ENCODE measurements around the gene USP31. TPM values are rescaled to one million over a fixed set of nuclear protein-coding genes. Genes with fewer than 3 reads are reported as not detected.

USP31 gene
- total RNA-seq, 1 experiment from 2014 or later, result 16.1 TPM

DNA sequence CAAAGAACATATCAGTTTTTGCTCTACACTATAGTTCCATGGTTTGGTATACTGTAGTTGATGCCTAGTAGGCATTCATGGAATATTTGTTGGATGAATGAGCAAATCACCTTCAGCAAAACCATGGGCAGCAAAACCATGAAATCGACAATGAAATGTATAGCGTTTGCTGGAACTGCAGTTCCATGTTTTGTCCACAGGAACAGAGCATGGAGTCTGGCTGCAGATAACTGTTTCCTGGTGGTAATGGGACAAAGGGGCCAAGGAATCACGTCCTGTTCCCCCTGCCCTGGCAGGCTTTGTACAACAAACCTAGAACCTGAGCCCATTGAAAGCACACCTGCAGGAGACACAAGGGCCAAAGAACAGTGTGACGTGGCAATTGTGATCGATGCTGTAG is 101.1 kb downstream of the USP31 start:
- Histone ChIP-seq H3K9ac (ENCODE audit: extremely low read depth, insufficient read length, low read length) (no peak overlapping the region), H3K14ac (ENCODE audit: insufficient read depth, low read length) (no peak overlapping the region), H3K56ac (ENCODE audit: insufficient read length, low read depth, low read length) (no peak overlapping the region), H2BK120ac (ENCODE audit: low read depth, low read length, poor library complexity, severe bottlenecking) (no peak overlapping the region), H3K4me1 (ENCODE audit: insufficient read depth, low read length) (no peaks in the 10 kb centered on the region), H2AFZ (ENCODE audit: low read length) (no peak overlapping the region), H3K4ac (ENCODE audit: low read depth, low read length) (no peak overlapping the region), H2BK20ac (ENCODE audit: low read depth, low read length, poor library complexity, severe bottlenecking) (no peak overlapping the region), H2BK15ac (ENCODE audit: low read depth, low read length) (no peak overlapping the region), H3K23ac (ENCODE audit: insufficient read length, low read depth, low read length) (no peak overlapping the region), H2BK12ac (ENCODE audit: insufficient read length, low read depth, low read length) (no peak overlapping the region), H4K91ac (ENCODE audit: insufficient read length, low read depth, low read length) (no peak overlapping the region), H3K27ac (ENCODE audit: insufficient read length, low read depth, low read length) (no peak overlapping the region), H4K5ac (ENCODE audit: insufficient read length, low read depth, low read length) (no peak overlapping the region), H3K18ac (ENCODE audit: insufficient read length, low read depth, low read length) (no peak overlapping the region), H2BK5ac (ENCODE audit: insufficient read length, low read length) (no peak overlapping the region), H3K4me2 (ENCODE audit: insufficient read depth, insufficient read length, low read length) (no peak overlapping the region), H4K8ac (replicated peaks; ENCODE audit: insufficient read length, low read depth, low read length) (no peak overlapping the region), H2AK5ac (ENCODE audit: insufficient read length, low read length) (no peak overlapping the region), H4K20me1 (ENCODE audit: control insufficient read depth, insufficient read depth, insufficient read length) (no peaks in the 10 kb centered on the region), H3K79me2 (ENCODE audit: insufficient read depth, low read length) (no peaks in the 10 kb centered on the region), H3T11ph (ENCODE audit: low read length) (no peak overlapping the region), H3K27me3 (ENCODE audit: insufficient read depth, low read length) (no peaks in the 10 kb centered on the region), H3K79me1 (ENCODE audit: insufficient read depth, low read depth, low read length, poor library complexity, severe bottlenecking) (no peaks in the 10 kb centered on the region), H3K9me3 (ENCODE audit: control insufficient read depth, low read depth, low read length) (no peaks in the 10 kb centered on the region), H3K23me2 (ENCODE audit: insufficient read length, low read depth, low read length, poor library complexity, severe bottlenecking) (no peaks in the 10 kb centered on the region)
- H3K36me3 Mint-ChIP-seq (ENCODE audit: insufficient read depth in 1 of 3, low read depth in 3 of 3), result no peaks in the 10 kb centered on the region
- no peak overlapping the region for H3K4me3 Mint-ChIP-seq
- no peaks in the 10 kb centered on the region; a peak in 1 of 4 replicates for H3K4me1 Mint-ChIP-seq
- peaks cover 4% of the 10 kb centered on the region for H3K27me3 Mint-ChIP-seq (ENCODE audit: low read depth)
- peaks cover 0 to 4% of the 10 kb centered on the region in 2 experiments; a peak in 1 of 5 replicates for H3K9me3 Mint-ChIP-seq
- no peak for DNase-seq
- no CpG with 5 or more reads among the region's 5 CpGs for WGBS (ENCODE audit: extremely low coverage, insufficient read length, low lambda C conversion rate)
- H3K27ac Mint-ChIP-seq, result no peak overlapping the region
- TF ChIP-seq, protein P1, sequence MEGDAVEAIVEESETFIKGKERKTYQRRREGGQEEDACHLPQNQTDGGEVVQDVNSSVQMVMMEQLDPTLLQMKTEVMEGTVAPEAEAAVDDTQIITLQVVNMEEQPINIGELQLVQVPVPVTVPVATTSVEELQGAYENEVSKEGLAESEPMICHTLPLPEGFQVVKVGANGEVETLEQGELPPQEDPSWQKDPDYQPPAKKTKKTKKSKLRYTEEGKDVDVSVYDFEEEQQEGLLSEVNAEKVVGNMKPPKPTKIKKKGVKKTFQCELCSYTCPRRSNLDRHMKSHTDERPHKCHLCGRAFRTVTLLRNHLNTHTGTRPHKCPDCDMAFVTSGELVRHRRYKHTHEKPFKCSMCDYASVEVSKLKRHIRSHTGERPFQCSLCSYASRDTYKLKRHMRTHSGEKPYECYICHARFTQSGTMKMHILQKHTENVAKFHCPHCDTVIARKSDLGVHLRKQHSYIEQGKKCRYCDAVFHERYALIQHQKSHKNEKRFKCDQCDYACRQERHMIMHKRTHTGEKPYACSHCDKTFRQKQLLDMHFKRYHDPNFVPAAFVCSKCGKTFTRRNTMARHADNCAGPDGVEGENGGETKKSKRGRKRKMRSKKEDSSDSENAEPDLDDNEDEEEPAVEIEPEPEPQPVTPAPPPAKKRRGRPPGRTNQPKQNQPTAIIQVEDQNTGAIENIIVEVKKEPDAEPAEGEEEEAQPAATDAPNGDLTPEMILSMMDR (conservative IDR thresholded peaks at IDR 0.05), result peak; percentile 36

Data from H9 (cell line).